HG03565 (cell line): ENCODE measurements around the gene ACACA.

Experiments used
- ATAC-seq: cut with Tn5 transposase; IDR thresholded peaks from one replicate; pipeline ENCODE4 v1.9.1; 2021; ENCODE audit warnings: mild to moderate bottlenecking, moderate library complexity; ENCODE audit not compliant: unreplicated experiment

Gene ACACA

DNA sequence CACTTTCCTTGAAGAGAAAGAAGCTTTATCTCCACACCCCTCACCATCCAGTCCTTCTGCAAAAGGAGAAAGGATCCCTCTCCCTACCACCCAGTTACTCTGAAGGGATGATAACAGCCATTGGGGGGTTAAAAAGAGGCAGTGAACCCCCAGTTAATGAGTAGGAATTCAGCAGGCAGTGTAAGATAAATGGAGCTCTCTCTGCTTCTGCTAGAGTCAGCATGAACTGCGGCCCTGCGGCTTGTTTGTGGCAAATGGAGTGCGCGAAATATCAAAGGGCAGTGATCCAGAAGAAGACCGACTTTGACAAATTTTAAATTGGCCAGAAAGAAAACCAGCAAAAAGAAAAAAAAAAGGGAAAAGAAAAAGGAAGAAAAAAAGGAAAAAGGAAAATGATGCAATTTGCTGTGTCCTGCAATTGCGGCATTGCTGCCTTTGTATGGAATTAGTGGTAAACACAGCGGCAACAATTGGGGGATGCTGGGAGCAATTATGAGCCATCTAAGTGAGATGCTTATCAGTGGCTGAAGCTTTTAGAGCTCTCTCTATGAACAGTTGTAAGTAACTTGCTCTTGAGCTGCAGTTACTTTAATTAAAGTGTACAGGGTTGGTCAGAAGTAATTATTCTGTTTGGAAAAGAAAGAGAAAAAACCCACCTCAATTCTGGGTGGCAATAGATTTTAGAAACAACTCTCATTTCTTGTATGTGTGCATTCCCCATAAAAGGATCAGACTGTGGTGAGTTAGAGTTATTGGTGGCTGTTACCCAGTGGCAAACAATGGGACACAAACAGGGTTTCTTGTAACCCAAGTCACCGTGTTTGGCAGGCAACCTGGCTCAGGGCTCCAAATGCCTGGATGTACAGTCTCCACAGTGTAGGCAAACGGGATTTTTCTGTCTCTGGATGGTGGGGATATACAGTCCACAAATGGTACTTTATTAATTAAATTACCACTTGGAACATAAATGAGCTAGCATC lies 296.6 kb downstream of the ACACA start:
- no peak for ATAC-seq

DNA sequence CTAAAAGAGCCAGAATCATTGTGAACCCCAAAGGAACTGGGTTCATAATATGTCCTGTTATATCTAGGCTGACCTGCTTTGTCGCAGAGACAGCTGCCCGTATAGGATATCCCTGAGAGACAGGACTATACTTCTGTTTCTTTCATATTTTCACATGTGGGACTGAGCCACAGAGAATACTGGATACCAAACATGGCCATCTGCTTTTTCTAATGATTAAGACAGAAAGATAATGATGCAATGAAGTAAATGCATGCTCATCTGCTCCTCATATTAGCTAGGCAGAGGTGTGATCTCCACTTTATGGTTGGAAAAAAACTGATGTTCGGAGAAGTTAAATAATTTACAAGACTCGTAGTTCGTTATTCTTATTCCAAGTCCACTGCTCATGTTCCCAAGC lies 297.5 kb downstream of the ACACA start:
- no peak for ATAC-seq

DNA sequence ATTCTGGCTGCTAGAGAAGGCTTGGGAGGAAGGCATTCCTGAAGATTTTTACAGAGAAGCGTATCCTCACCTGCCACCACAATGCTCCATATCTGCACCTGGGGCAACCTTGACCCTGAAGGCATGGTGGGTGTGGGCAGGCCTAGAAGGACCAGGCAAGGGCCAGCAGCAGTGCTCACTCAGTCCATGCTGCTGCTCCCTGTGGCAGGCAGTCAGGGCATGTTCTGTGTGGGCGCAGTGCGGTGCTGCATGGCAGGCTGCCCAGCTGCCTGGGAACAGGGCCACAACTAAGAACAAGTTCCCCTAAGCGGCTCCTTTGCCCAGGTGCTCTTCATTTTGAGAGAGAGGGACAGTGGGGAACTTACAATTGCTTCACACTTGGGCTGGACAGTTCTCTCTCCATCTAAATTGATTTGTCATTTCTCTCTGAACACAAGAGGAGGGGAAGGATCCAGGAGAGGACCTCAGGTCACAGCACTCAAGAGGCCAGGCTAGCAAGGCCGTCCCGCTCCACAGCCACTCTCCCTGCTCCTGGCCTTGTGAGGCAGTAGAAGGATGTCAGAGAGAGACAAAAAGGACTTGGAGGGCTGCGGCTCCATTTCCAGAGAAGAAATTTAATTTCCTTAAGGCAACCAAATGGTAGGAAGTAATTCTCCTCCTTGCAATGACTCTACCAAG lies 299.1 kb downstream of the ACACA start:
- no peak for ATAC-seq

DNA sequence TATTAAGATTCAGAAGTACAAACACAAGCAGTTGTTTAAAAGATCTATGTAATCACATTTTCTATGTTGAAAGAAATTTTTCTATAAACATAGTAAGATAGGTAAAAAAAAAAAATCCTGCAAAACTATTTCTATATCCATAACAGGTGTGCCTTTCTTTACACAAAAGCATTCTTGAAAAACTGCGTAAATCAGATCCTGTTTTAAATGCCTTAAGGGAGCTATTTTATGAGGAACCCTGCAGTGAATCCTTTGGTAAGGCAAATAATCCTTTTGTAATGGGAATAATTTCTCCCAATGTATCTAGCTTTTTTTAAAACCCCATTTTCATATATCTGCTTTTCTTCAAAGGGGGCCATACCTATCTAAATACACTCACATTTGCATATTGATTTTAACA lies 300.6 kb downstream of the ACACA start:
- no peak for ATAC-seq

DNA sequence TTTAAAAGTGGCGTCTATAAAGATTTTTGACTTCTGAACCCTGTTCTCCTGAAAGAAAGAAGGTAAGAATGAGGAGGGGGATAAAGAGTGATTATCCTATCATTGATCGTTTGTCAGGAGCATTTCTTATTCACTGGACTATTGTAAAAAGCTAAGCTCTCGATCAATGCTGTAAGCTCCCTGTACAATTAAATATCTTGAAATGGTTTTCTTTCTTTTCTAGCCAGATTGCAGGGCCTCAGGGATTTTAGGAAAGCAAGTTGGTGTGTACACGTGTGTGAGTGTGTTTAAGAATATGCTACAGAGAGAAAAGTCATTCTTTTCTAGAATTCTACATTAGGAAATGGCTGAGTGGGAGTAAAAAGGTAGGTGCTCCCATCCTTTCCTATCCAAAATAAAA lies 303.4 kb downstream of the ACACA start:
- ATAC-seq = no peak

DNA sequence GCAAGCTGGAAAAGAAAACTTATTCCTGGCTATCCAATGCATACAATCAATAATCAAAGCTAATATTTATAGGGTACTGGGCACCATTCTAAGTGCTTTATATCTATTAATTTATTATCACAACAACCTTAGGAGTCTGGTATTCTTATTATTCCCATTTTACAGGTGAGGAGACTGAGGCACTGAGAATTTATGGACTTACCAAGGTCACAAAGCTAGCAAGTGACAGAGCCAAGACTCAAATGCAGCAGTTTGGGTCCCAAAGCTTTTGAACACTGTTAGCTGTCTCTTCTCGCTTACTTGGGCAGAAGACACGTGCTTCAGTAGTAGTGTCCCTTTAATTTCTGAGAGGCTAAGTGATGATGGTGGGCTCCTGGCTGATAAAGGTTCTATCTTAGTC lies 305.3 kb downstream of the ACACA start:
- ATAC-seq = no peak

DNA sequence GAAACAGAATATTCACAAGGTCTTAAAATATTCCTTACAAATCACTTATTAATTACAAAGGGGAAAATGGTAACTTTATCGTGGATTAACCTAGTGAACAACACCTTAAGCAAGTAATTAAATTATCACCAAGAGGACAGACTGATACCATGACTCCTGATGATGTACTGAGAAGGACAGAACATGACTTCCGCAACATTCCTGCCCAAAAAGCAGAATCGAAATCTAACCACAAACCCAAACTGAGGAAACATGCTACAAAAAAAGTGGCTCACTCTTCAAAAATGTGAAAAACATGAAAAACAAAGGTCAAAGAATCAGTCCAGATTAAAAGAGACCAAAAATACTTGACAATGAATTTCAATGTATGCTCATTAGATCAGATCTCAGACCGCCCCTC lies 306.4 kb downstream of the ACACA start:
- ATAC-seq = no peak

DNA sequence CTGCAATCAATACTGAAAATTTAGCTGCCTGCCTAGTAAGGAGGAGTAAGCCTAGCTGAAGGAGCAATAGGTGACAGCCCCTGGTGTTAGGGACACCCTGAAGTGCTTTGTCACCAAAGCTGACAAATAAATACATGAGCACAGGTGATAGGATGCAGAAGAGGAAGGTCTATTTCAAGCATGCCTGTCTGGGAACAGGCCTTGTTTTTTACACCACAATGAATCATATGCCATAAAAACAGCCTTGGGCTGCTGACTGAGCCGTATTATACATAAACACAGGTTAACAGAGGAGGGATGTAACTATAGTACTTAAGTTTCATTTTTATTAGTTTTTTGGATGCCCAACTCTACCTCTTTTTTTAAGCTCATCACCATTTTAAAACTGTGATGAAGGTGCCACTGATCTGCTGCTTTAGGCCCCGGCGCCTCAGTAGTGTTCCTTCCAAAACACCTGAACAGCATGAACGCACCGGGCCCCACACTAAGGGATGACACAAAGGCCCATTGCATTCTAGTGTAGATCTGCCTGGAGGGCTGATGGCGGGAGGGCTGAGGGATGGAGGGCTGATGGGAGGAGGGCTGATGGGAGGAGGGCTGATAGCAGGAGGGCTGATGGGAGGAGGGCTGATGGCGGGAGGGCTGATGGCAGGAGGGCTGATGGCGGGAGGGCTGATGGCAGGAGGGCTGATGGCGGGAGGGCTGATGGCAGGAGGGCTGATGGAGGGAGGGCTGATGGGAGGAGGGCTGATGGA lies 307.5 kb downstream of the ACACA start:
- no peak for ATAC-seq

DNA sequence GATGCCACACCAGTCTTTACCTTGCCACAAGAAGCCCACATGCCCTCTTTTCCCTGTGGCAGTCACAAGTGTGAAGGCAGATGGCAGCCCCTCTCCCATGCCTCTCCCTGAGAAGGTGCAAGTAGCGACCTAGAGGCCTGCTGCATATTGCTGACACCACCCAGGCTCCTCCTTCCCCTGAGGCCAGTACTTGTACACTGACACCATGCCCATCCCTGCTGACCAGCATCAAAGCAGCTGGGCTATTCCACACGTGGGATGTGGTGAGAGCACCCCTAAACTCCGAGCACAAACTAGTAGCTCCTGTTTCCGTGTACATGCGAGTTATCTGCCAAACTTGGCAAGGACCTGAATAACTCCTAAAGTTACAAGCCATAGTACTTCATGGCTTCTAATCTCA lies 308.5 kb downstream of the ACACA start:
- ATAC-seq = no peak

DNA sequence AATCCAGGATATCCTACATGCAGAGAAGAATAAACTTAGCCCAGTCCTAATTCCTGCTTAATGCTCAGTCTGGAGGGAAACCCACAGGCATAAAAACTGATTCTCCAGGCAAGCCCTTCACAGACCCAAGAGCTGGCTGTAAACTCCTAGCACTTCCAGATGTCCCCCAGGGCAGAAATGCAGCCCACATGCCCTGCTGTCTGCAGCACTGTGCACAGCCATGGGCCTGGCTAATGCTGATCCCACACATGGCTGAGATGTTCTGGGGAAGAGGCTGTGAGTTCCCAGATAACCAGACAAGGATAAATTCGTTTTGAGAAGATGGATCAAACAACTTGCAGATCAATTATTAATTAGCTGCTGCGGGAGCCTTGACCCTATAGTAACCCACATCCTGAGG lies 309.5 kb downstream of the ACACA start:
- no peak for ATAC-seq

DNA sequence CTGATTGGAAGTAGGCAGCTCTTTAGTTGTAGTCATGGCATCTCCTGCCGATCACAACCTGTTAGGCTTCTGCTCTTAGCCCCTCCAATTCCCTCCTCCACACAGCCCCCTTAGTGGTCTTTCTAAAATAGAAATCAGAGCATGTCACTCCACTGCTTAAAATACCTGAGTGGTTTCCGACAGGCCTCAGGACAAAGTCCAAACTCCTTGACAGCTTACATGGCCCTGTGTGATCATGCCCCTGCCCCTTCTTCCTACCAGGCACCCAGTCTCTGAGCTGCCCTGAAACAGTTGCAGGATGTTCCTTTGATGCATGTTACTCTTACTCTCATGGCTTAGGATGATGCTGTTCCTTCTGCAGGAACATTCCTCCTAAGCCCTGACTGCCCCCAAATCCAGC lies 310.6 kb downstream of the ACACA start:
- ATAC-seq = no peak

DNA sequence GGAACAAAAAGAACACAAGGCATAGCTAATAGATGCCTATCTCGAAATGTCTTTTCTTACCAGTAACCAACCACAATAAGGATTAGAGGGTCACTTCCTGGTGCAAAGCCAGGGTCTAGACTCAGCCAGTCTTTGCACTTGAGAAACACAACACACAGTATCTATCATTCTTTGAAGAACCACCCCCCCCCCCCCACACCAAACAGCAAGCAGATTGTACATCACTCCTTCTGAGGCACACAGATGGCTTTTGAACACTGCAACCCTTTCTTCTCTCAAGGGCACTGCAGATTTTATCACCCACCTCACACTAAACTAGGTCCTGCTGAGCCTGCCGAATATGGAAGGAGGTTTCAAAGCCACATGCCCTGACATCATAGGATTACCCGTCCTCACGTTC lies 312.2 kb downstream of the ACACA start:
- no peak for ATAC-seq

DNA sequence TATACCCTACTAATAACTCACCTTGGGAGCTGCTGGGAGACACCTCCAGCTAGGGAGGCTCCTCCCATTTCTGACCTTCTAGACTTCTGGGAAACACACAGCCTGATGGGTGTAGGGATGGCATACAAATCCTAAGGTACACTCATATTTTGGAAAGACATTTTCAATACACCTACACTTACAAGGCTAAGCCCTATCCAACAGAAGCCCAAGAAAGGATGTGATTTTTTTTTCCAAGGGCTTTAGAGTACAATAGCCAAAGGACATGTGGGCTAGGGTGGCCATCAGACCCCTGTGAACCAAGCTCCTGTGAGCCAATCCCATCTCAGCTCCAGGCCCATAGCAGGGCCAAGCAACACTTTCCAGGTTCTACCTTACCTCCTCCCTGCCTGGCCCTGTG lies 313.9 kb downstream of the ACACA start:
- ATAC-seq = no peak

DNA sequence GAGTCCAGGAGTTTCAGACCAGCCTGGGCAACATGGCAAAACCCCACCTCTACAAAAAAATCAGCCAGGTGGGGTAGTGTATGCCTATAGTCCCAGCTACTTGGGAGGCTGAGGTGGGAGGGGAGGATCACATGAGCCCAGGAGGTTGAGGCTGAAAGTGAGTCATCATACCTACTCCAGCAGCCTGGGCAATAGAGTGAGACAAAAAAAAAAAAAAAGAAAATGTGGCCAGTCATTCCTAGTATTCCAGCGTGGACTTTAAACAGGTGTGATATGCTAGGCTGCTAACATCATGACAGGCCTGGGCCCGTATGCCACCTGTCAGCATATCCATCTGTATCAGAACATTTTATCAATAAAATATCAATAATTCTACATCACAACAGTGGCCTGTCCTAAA lies 314.6 kb downstream of the ACACA start:
- ATAC-seq = no peak

DNA sequence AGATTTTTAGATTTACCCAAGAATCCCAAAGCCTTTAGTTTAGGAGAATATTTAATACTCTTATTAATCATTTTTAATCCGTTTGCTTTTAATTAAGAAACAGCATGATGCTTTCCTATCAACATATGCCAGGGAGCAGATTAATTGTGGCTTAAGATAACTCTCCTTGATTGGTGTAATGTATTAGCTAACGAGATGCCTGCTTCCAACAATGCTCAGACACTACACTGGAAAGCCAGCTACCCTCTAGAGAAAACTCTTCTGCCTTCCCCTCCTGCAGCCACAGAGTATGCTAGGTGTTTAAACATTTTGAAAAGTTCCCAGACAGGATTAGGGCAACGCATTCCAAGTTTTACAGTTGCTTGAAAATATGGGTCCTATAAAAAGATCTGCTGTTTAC lies 315.7 kb downstream of the ACACA start:
- no peak for ATAC-seq

DNA sequence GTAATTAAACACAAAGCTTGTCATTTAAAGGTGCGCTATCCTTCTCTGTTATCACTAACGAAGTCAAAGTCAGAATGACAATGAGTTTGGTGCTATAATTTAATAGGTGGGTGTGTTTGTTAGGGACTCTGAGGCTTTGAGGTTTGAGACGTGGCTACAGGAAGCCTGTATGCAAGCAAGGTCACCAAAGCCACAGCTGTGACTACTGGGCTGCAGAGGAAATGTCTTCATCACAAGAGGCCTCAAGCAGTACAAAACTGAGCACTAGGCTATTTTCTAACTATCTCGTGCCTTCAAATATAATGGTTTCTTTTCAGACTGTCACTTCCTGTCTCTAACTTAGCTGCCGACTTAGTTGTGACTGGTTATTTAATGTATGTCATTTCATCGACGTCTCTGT lies 316.7 kb downstream of the ACACA start:
- no peak for ATAC-seq

DNA sequence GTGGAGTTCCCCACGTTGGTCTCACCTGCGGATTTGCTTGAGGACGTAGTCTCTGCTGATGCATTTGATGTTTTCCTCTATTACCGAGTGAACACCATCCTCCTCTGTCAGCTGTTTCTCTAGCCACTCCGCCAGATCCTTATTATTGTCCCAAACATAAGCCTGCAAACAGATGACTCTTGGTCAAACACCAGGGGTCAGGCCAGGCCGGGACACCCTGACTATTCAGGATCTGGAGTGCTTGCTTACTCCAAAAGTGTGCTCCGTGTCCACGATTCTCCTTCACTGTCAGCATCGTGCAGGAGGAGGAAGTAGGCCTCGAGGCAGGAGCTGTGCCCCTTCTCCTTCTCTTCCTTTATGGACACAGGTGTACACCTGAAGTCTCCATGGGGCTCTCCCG lies 317.7 kb downstream of the ACACA start:
- ATAC-seq = no peak

DNA sequence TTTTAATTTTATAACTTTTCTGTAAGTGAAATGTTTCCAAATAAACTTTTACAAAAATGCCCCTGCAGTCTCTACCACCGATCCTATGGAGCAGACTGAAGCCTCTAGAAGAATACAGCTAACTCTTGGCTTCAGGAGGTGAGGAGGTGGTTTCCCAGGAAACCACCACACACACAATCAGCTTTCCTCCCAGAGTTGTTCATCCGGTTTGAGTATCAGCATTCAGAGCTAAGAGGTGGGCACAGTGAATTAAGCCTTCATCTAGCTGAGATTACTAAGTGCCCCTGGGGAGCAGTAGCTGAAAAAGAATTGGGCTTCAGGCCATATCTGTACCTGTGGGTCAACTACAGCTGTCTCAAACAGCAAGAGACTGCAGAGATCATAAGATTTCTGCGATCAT lies 318.2 kb downstream of the ACACA start:
- ATAC-seq = no peak

DNA sequence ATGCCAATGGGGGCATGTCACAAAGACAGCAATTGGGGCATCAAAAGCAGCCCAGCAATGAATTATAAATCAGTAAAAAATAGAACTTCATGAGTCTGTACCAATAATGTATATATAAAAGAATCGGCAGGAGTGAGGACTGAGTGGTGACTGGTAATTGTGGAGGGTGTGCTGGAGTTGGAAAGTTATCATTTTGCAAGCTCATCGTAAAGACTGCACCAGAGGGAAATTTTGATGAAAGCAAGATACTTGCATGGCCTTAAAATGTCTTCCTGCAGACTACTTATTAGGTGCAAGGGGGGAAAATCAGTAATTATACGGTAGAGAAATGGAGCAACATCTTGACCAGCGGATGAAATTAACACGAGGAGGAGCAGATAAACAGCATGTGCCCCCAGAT lies 319.0 kb downstream of the ACACA start:
- ATAC-seq = no peak

DNA sequence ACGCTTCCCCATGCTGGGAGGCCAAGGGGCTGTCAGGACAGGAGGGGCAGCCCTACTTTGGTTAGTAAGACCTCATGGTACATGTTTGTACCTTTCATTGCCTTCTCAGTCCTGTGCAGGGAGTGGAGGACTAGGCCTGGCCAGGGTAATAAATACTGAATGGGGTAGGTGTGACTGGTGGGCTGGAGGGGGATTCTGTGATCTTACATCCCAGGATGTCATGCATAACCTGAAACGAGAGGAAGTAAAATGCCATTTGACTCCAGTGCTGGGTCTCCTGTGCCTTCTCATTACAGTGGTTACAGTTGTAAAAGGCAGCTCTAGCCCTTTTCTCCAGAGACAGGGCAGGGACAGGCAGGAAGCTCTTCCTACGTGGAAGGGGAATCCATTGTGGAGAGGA lies 319.7 kb downstream of the ACACA start:
- no peak for ATAC-seq

DNA sequence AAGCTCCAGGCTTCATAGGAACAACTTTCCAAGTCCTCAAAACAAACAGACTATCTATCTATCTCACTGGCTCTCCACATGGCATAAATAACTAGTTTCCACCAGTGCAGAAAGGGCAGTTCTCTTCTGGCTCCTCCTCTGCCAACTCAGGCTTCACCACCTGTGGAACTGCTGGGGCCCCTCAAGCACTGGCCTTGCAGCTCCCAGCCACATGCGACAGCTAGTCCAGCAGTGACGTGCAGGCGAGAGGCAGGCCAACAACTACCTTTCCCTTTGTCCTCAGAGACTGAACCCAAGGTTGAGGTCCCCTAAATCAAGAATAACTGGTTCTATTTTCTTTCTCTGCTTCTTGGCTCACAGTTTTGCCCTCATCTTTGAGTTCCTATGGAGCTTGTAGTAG lies 320.3 kb downstream of the ACACA start:
- no peak for ATAC-seq

DNA sequence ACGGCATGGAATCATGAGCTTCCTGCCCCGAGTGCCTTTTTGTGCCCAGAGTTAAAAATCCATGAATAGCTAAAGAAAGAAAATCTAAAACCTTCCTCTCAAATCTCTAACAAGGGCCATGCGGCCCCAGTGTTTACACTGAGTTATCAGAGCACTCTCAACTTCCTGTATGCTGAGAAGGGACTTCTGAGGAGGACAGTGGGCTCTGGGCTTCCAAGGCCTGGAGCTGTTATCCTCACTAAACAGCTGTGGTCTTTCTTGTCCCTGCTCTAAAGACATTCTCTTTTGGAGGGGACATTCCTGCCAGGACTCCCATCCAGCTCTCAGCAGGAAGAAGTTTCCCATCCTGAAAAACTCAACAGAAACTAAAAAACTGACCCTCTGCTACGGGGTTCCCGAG lies 322.3 kb downstream of the ACACA start:
- no peak for ATAC-seq
